Measurements from ENCODE around the gene BATF3. TPM values are rescaled to one million over a fixed set of nuclear protein-coding genes. Genes with fewer than 3 reads are reported as not detected.

The BATF3 gene, protein sequence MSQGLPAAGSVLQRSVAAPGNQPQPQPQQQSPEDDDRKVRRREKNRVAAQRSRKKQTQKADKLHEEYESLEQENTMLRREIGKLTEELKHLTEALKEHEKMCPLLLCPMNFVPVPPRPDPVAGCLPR
- 1 to 10 TPM in 1 of 2 donors, not detected in 1; 3.4 TPM for total RNA-seq

- Histone ChIP-seq H3K27me3 (peaks cover 0 to 21% of the 10 kb centered on the region in 2 donors), H3K4me3 (peak within 1 kb of the TSS in 1 of 2 donors; percentile 14), H3K9me3 (no peaks in the 10 kb centered on the region), H3K27ac (peak within 1 kb of the TSS in 2 of 4 donors; percentile 25 to 52), H3K4me1 (peaks cover 31% of the 10 kb centered on the region), H3K36me3 (replicated peaks in 1 of 2; ENCODE audit: insufficient read depth in 1 of 2, low read depth in 2 of 2) (no peaks in the 10 kb centered on the region)
- 1% methylated on average over 36 of the region's 79 CpGs; no CpG with 5 or more reads in 1 of the 2 donors for WGBS, 2 donors
- peak; percentile 28 to 32 (median 30) for DNase-seq
- no peak for TF ChIP-seq POLR2A (IDR thresholded peaks at IDR 0.05)
- peak; percentile 61 for ATAC-seq
- intact Hi-C loops (cut with DNase I) = no loop called here
These were observed at the start of gene BATF3 for GRCh38 chr1:212699625-212700222. BATF3 (minus strand) TSS chr1:212699840; CDS start chr1:212699762, 78 bp downstream.

DNA sequence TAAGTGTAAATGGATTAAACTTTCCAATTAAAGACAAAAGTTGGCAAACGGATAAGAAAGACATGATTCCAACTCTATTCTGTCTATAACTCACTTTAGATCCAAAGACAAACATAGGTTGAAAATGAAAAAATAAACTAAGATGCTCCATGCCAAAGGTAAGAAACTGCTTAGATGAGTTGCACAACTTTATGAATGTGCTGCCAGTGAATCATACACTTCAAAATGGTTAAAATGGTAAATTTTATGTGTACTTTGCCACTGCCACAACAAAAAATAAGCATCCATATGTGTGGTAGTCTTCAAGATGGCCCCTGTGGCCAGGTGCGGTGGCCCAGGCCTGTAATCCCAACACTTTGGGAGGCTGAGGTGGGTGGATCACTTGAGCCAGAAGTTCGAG, 46.9 kb upstream of the BATF3 start:
- peaks cover 3% of the 10 kb centered on the region for H3K4me1 ChIP-seq
- no peaks in the 10 kb centered on the region for H3K27me3 ChIP-seq
- DNase-seq = no peak
- 88 to 92% methylated on average over 3 of the region's 3 CpGs for WGBS, 2 donors
- peaks cover 0 to 3% (median 0%) of the 10 kb centered on the region in 3 donors for H3K9me3 ChIP-seq
- intact Hi-C loops (cut with DNase I) = no loop called here
- ATAC-seq = no peak
- H3K4me3 ChIP-seq = no peak overlapping the region
- H3K27ac ChIP-seq = no peak overlapping the region
- H3K36me3 ChIP-seq (replicated peaks in 1 of 2; ENCODE audit: insufficient read depth in 1 of 2, low read depth in 2 of 2) = no peaks in the 10 kb centered on the region
- TF ChIP-seq, protein P1, sequence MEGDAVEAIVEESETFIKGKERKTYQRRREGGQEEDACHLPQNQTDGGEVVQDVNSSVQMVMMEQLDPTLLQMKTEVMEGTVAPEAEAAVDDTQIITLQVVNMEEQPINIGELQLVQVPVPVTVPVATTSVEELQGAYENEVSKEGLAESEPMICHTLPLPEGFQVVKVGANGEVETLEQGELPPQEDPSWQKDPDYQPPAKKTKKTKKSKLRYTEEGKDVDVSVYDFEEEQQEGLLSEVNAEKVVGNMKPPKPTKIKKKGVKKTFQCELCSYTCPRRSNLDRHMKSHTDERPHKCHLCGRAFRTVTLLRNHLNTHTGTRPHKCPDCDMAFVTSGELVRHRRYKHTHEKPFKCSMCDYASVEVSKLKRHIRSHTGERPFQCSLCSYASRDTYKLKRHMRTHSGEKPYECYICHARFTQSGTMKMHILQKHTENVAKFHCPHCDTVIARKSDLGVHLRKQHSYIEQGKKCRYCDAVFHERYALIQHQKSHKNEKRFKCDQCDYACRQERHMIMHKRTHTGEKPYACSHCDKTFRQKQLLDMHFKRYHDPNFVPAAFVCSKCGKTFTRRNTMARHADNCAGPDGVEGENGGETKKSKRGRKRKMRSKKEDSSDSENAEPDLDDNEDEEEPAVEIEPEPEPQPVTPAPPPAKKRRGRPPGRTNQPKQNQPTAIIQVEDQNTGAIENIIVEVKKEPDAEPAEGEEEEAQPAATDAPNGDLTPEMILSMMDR (IDR thresholded peaks at IDR 0.05) = no peak

DNA sequence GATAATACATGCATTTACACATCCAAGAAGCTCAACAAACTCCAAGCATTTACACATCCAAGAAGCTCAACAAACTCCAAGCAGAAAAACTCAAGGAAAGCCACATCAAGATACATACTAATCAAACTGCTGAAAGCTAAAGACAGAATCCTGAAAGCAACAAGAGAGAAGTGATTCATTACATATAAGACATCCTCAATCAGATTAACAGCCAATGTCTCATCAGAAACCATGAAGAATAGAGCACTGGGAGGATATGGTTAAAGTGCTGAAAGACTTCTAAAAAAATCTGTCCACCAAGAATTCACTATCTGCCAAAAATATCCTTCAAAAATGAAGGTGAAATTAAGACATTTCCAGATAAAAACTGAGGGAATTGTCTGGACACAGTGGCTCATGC, 45.7 kb upstream of the BATF3 start:
- no peaks in the 10 kb centered on the region for H3K27me3 ChIP-seq
- no peak overlapping the region for H3K4me3 ChIP-seq
- ATAC-seq (no peak), DNase-seq (no peak)
- H3K27ac ChIP-seq = no peak overlapping the region
- H3K36me3 ChIP-seq (replicated peaks in 1 of 2; ENCODE audit: insufficient read depth in 1 of 2, low read depth in 2 of 2) = no peaks in the 10 kb centered on the region
- TF ChIP-seq, protein P1 (IDR thresholded peaks at IDR 0.05) = no peak
- H3K9me3 ChIP-seq = peaks cover 0 to 3% (median 0%) of the 10 kb centered on the region in 3 donors
- peaks cover 3% of the 10 kb centered on the region for H3K4me1 ChIP-seq
- intact Hi-C loops (cut with DNase I) = no loop called here

- Histone ChIP-seq H3K27ac (no peak overlapping the region), H3K27me3 (no peaks in the 10 kb centered on the region), H3K4me3 (no peak overlapping the region), H3K36me3 (replicated peaks in 1 of 2; ENCODE audit: insufficient read depth in 1 of 2, low read depth in 2 of 2) (no peaks in the 10 kb centered on the region), H3K4me1 (no peaks in the 10 kb centered on the region), H3K9me3 (peaks cover 0 to 3% (median 0%) of the 10 kb centered on the region in 3 donors)
- WGBS, 2 donors = 80 to 93% methylated on average over 4 of the region's 4 CpGs
- no peak for TF ChIP-seq POLR2A (IDR thresholded peaks at IDR 0.05)
- TF ChIP-seq, protein P1 (IDR thresholded peaks at IDR 0.05) = no peak
- no peak for DNase-seq
- ATAC-seq = no peak
- intact Hi-C loops (cut with DNase I) = no loop called here
These were observed 44.3 kb upstream of the BATF3 start for GRCh38 chr1:212743901-212744475.

DNA sequence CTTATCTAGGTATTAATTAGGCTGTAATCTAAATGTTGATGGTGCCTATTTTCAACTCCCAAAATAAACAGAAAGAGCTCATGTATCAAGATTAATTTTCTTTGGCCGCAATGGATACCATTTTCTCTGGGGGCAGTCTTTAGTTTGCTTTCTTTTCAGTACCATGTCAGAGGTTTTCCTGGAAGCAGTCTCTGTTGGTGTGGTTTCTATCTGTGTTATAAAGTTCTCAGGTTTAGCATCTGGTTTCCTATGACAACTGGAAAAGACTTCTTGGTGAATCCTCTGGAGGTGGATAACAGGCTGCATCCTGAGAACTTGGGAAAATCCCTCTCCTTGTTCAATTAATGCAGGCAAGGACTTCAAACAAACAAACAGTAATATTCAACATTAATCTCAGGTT, 38.7 kb upstream of the BATF3 start:
- intact Hi-C loops (cut with DNase I) = no loop called here
- no peak overlapping the region for H3K4me3 ChIP-seq
- no peak for DNase-seq
- H3K27me3 ChIP-seq = no peaks in the 10 kb centered on the region
- 87 to 92% methylated on average over 1 of the region's 1 CpG for WGBS, 2 donors
- H3K9me3 ChIP-seq = peaks cover 0 to 3% (median 0%) of the 10 kb centered on the region in 3 donors
- TF ChIP-seq, protein P1 (IDR thresholded peaks at IDR 0.05) = no peak
- no peak for TF ChIP-seq POLR2A (IDR thresholded peaks at IDR 0.05)
- H3K27ac ChIP-seq = no peak overlapping the region
- no peaks in the 10 kb centered on the region for H3K4me1 ChIP-seq
- ATAC-seq = no peak
- no peaks in the 10 kb centered on the region for H3K36me3 ChIP-seq (replicated peaks in 1 of 2; ENCODE audit: insufficient read depth in 1 of 2, low read depth in 2 of 2)
